Ovary (tissue), 3 donors: ENCODE data around the gene SCRN2.

Experiments used
- POLR2A ChIP-seq: fragments of 450-650 bp; IDR thresholded peaks from one replicate; pipeline ENCODE4 v1.6.1; 2017; ENCODE audit warnings: antibody characterized with exemption, mild to moderate bottlenecking, moderate library complexity
- TF ChIP-seq, protein P1 (sequence below), 3 donors: fragments of 450-650 bp in 2 of 3; fragments of 200-600 bp in 1 of 3; IDR thresholded peaks; one replicate each; pipeline versions ENCODE4 v1.5.1 to v1.8.0; 2016 to 2022; ENCODE audit warnings: antibody characterized with exemption in 3 of 3, mild to moderate bottlenecking in 1 of 3
- donor health status: DM: no; HTN: no; CAD: no.

DNA sequence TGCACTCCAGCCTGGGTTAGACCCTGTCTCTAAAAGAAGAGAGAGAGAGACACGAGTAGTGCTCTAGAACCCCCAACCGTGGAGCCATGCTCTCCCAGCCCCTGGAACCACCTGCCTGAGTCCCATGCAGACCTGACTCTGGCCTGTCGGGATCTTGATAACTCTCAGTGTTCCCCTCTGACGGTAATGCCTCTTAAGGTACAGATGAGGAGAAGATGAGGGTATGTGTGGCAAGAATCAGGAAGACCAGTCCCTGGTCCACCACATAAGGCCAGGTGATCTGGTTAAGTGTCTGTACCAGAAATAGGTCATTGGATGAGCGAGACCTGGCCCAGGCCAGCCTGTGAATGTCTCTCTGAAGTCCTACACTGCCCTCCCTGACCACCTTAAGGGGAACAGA is 37.9 kb downstream of the SCRN2 start:
- TF ChIP-seq, protein P1, sequence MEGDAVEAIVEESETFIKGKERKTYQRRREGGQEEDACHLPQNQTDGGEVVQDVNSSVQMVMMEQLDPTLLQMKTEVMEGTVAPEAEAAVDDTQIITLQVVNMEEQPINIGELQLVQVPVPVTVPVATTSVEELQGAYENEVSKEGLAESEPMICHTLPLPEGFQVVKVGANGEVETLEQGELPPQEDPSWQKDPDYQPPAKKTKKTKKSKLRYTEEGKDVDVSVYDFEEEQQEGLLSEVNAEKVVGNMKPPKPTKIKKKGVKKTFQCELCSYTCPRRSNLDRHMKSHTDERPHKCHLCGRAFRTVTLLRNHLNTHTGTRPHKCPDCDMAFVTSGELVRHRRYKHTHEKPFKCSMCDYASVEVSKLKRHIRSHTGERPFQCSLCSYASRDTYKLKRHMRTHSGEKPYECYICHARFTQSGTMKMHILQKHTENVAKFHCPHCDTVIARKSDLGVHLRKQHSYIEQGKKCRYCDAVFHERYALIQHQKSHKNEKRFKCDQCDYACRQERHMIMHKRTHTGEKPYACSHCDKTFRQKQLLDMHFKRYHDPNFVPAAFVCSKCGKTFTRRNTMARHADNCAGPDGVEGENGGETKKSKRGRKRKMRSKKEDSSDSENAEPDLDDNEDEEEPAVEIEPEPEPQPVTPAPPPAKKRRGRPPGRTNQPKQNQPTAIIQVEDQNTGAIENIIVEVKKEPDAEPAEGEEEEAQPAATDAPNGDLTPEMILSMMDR (IDR thresholded peaks at IDR 0.05) = no peak
- TF ChIP-seq POLR2A = no peak
